Stimulated activated CD8-positive, alpha-beta memory T cell treated with anti-CD3 and anti-CD28 coated beads, Interleukin-12 subunit alpha, Interleukin-12 subunit beta, amount 100 ng/mL, for 24 hours (primary cell): ENCODE data around the gene CHST8.
"Not testable (repeated sequence)": the region's sequence is repeated elsewhere in the genome, so short reads cannot be mapped to it uniquely, and the experiment has no call there.

Experiments used
- DNase-seq: peaks from one replicate; pipeline ENCODE4 v3.0.0-alpha.2; 2020; ENCODE audit errors: extremely low read depth

CHST8 gene

GRCh38 chr19:33689138-33689746, 67.5 kb downstream of the CHST8 start:
- no peak for DNase-seq

- no peak for DNase-seq
These were observed 68.1 kb downstream of the CHST8 start for GRCh38 chr19:33689868-33690267.

GRCh38 chr19:33690378-33691029, 68.8 kb downstream of the CHST8 start:
- DNase-seq: no peak

- no peak for DNase-seq
These were observed 69.3 kb downstream of the CHST8 start for GRCh38 chr19:33691030-33691427.

- no peak for DNase-seq
These were observed 70.0 kb downstream of the CHST8 start for GRCh38 chr19:33691736-33692135.

- no peak for DNase-seq
These were observed 71.9 kb downstream of the CHST8 start for GRCh38 chr19:33693678-33694077.

- DNase-seq: not testable (repeated sequence)
These were observed 73.8 kb downstream of the CHST8 start for GRCh38 chr19:33695547-33695946.

GRCh38 chr19:33697766-33698165, 76.0 kb downstream of the CHST8 start:
- no peak for DNase-seq

GRCh38 chr19:33698576-33699435, 77.1 kb downstream of the CHST8 start:
- DNase-seq: no peak

GRCh38 chr19:33699754-33700407, 78.1 kb downstream of the CHST8 start:
- no peak for DNase-seq

- no peak for DNase-seq
These were observed 78.8 kb downstream of the CHST8 start for GRCh38 chr19:33700408-33701013.

- no peak for DNase-seq
These were observed 79.8 kb downstream of the CHST8 start for GRCh38 chr19:33701565-33701964.

GRCh38 chr19:33702606-33703437, 81.1 kb downstream of the CHST8 start:
- no peak for DNase-seq

GRCh38 chr19:33703438-33703750, 81.6 kb downstream of the CHST8 start:
- DNase-seq: no peak

GRCh38 chr19:33703821-33704220, 82.1 kb downstream of the CHST8 start:
- DNase-seq: no peak

- DNase-seq: no peak
These were observed 82.5 kb downstream of the CHST8 start for GRCh38 chr19:33704271-33704670.

GRCh38 chr19:33705090-33705847, 83.5 kb downstream of the CHST8 start:
- DNase-seq: no peak

- DNase-seq: no peak
These were observed 84.1 kb downstream of the CHST8 start for GRCh38 chr19:33705860-33706259.

GRCh38 chr19:33706631-33707030, 84.9 kb downstream of the CHST8 start:
- no peak for DNase-seq

- DNase-seq: no peak
These were observed 90.5 kb downstream of the CHST8 start for GRCh38 chr19:33712268-33712667.
